GM18867 (cell line): Measurements from ENCODE around the gene OXA1L.
"Not testable (repeated sequence)": the region's sequence is repeated elsewhere in the genome, so short reads cannot be mapped to it uniquely, and the experiment has no call there.

ENCODE experiments used
- ATAC-seq: cut with Tn5 transposase; IDR thresholded peaks from one replicate; pipeline ENCODE4 v1.9.1; 2021; ENCODE audit warnings: mild to moderate bottlenecking, moderate library complexity; ENCODE audit not compliant: unreplicated experiment

Gene OXA1L

DNA sequence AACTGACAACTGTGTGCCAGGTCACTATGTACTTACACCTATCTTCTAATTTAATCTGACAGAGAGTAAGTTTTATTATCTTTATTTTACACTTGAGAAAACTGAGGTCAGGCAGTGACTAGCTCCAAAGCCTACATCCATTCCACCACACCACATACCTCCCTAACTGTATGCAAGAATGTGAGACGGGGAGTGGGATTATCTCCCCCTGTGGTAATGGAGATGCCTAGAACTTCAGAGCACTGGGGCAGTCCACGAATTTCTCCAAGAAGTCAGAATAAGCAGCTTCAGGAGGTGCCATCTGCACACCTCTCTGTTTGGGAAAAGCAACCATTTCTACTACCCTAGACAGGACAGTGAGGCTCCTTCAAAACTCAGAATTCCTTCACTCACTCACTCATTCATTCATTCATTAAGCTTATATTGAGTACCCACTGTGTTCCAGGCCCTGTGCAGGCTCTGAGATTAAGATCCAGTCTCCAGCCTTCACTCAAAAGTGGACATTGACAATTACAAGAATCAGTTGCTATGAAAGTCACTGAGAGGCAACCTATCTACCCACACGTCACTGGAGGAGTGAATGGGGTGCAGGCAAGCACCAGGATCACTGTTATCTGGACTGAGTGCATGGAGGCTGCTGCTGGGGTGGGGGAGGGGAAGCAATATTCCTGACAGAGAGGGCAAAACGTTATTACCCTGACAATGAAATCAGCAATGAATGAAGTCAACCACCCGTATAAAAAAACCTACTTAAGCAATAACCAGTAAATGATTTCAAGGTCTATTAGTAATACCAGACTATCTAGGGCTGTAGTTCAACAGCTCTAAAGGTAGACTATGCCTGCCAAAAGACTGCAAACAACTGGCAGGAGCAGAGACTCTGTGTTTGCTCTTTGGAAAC lies 30.8 kb downstream of the OXA1L start:
- ATAC-seq: no peak

DNA sequence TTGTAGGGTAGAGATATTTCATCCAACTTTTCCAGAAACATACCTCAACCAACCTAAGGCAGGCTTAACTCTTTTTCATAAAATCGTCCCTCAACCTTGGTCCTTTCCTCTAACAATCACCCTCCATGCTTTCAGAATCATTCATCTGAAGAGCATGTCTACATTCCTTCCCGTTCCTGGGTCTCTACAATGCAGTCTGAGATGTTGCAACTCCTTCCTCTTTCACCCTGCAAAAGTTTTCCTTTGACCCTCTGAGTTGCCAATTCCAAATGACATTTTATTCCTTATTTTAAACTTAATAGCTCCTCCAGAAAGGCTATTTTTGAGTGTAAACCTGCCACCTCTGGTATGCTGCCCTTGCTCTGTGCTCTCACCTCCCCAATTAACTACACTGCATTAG lies 32.0 kb downstream of the OXA1L start:
- no peak for ATAC-seq

DNA sequence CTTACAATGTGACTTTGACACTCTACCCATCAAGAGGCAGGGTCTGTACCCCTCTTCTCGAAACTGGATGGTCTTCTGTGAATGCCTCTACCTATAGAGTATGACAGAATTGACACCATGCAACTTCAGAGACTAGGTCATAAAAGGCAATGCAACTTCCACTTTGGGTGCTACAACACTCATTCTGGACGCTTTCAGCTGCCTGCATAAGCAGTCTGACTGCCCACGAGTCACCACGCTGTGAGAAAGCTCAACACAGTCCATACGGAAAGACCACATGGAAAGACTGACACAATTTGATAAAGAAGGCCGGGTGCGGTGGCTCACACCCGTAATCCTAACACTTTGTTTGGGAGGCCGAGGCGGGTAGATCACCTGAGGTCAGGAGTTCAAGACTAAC lies 33.9 kb downstream of the OXA1L start:
- ATAC-seq: no peak

DNA sequence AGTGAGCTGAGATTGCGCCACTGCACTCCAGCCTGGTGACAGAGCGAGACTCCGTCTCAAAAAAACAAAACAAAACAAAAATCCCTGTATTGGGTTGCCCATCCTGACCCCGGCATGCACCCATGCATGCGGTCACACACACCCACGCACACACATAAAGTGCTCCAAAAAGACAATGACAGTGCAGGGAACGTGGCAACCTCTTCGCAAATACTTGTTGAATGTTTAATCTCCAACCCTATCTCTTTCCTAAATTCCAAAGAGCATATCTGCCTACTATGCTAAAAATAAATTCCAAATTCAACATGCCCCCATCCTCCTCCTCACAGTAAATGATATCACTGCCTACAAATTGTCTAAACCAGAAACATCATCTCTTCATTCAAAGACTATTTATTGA lies 35.2 kb downstream of the OXA1L start:
- ATAC-seq: no peak

DNA sequence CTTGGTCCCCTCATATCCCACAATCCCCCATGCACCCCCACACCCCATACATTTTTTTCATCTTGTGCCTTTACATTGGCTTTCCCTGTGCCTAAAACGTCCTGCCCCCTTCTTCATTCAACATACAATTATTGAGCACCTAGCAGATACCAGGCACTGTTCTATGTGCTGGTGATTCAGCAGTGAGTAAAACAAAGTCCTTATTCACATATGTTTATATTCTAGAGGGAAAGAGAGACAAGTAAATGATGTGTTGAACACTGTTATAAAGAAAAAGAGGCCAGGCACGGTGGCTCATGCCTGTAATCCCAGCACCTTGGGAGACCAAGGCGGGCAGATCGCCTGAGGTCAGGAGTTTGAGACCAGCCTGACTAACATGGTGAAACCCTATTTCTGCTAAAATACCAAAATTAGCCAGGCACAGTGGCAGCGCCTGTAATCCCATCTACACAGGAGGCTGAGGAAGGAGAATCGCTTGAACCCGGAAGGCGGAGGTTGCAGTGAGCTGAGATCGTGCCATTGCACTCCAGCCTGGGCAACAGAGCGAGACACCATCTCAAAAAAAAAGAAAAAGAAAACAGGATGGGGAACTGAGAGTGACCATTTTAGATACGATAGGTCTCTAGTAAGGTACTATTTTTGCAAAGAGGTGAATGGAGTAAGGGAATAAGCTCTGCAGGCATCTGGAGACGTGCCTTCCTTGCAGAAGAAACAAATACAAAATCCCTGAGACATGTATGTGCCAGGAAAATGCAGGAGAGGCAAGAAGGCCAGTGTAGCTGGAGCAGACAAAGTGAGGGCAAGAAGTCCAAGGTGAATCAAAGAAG lies 36.6 kb downstream of the OXA1L start:
- ATAC-seq: no peak

DNA sequence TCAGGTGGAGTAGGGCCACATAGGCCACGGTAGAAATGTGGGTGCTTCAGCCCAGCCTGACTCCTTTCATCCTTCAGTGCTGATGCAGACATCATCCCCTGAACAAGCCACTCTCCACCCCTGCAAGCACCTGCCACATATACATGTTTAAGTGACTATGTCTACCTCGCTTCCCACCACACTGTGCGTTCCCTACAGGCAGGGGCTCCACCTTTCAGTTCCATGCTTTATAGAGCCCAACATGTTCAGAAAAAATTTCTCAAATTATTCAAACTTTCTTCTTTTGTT lies 37.1 kb downstream of the OXA1L start:
- ATAC-seq: no peak

DNA sequence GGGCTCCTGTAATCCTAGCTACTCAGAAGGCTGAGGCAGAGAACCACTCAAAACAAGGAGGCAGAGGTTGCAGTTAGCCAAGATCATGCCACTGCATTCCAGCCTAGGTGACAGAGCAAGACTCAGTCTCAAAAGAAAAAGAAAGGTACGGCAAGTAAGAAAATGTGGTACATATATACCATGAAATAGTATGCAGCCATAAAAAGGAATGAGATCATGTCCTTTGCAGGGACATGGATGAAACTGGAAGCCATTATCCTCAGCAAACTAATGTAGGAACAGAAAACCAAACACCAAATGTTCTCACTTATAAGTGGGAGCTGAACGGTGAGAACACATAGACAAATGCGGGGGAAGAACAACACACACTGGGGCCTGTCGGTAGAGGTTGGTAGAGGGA lies 38.7 kb downstream of the OXA1L start:
- ATAC-seq: not testable (repeated sequence)

DNA sequence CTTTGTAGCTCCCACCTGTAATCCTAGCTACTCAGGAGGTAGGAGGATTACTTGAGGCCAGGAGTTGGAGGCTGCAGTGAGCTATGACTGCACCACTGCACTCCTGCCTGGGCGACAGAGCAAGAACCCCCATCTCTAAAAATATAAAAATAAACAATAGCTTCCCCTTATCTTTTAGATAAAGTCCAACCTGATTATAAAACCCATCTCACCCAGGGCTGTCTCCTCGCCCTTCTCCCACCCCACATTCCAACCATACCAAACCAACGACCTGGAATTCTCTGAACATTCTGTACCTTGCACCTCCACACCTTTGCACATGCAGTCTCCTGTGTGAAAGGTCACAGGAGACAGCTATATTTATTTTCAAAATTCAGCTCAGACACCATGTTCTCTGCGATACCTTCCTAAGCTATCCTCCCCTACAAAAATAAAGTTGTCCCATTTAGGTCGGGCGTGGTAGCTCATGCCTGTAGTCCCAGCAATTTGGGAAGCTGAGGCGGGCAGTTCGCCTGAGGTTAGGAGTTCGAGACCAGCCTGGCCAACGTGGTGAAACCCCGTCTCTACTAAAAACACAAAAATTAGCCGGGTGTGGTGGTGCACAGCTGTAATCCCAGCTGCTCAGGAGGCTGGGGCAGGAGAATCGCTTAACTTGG lies 41.1 kb downstream of the OXA1L start:
- no peak for ATAC-seq

DNA sequence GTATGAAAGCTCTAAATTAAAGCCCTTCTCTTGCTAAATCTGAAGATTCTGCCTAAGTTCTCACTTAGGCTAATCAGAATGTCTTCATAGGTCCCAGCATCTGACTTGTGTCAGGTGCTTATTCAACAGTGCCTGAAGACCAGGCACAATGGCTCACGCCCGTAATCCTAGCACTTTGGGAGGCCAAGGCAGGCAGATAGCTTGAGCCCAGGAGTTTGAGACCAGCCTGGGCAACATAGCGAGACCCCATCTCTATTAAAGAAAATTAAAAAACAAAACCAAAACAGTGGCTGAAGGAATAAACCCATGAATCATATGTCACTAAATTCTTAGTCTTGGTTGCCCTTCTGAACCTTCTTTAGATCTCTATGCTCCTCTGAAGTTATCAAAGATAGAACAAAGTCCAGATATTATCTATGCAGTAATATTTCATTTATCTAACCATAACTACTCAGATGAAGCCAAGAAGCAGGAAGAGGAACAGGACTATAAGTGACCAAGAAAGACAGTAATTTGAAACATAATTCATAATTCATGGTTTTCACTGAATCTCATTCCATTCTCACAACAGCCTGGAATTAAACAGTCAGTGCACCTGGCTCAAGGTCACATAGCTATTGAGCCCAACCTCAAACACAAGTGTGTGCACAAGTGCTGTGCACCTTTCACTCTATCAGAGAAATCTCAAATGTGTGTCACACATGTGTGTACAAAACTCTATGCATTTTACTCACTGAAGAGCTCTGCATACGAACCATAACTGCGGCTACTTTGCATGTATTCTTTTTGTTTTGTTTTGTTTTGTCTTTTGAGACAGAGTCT lies 42.1 kb downstream of the OXA1L start:
- ATAC-seq: no peak

DNA sequence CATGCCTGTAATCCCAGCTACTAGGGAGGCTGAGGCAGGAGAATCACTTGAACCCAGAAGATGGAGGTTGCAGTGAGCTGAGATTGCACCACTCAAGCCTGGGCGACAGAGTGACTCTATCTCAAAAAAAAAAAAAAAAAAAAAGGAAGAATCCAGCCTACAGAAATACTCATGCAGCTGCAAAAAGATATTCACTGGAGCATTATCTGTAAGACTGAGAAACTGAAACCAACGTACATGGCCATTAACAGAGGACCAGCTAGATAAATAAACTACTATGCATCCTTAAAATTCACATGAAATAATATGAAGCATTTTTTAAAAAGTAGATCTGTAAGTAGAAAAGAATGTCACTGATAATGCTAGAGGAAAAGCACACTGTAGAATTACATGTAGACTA lies 45.2 kb downstream of the OXA1L start:
- ATAC-seq: no peak

DNA sequence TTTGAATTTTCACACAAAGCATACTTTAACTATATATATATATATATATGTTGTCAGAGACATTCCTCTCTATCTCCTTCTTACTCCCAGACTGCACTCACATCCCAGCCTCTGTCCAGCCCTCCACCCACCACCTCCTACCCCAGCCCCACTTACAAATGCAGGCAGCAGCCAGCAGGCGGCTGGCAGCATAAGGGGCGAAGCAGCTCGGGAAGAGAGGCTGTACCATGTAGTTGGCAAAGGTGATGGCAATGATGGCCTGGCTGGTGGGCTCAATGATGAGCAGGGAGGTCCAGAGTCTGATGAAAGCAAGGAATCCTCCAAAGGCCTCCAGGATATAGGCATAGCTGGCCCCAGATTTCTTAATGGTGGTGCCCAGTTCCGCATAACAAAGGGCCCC lies 46.3 kb downstream of the OXA1L start:
- no peak for ATAC-seq

DNA sequence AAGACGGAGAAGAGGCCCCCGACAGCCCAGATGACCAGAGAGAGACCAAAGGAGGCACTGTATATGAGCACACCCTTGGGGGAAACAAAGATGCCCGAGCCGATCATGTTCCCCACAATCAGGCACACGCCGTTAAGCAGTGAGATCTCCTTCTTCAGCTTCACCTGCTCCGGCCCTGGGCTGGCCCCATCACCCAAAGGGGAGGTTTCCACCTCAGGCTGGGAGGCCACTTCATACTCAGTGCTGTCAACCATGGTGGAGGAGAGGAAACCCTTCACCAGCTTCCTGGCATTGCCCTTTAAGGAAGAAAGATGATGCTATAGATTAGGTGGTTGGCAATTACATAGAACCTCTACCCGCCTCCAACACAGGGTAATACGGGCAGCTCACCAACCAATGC lies 46.7 kb downstream of the OXA1L start:
- no peak for ATAC-seq

DNA sequence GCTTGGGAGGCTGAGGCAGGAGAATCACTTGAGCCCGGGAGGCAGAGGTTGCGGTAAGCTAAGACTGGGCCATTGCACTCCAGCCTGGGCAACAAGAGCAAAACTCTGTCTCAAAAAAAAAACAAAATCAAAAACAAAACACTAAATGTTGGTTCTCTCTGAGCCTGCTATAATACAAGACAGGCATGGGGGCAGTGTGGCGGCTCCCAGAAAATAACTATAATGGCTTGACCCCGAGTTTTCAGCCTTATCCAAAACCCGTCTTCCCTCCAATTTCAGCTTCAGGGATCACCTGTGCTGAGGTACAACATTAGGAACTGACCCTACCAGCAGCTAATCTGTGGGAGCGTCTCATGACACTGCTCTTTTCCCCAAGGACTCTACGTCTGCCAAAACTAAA lies 47.9 kb downstream of the OXA1L start:
- ATAC-seq: no peak

DNA sequence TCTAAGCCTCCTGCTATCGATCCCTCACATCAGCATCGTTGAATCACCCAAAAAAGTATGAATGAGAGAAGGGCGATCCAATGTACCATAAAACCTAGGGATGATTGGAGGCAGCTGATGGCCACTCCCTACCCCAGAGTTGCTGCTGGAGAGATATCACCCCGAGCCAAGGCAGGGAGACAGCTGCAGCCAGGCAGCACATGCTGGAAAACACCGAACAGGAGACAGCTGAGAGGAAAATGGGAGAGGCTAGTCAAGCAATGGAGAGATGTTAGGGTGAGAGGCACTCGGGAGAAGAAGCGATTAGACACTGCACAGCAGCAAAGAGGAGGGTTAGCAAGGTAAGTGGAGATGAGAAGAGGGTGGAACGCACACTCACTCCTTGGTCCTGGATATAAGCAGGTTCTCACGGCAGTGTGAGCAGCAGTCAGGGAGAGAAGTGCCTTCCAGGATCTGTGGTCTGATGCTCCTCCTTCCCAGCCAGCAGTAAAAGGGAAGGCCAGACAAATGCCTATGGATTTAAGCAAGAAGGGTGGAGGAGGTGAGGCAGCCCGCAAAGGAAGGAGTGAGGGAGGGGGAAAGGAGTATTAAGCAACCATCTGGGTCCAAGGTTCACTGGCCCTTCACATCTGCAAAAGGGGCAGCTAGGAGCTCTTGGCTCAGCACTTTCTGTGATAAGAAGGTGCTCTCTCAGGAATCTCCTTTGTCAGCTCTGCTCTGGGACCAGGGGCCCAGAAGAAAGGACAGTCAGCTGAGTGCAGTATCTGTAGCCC lies 48.6 kb downstream of the OXA1L start, which contains the start of gene SLC7A7:
SLC7A7 (minus strand) TSS at position 495 of the 773 bp plus-strand sequence. CDS start 2,037 bp downstream, outside the sequence.
- ATAC-seq: peak; percentile 3

DNA sequence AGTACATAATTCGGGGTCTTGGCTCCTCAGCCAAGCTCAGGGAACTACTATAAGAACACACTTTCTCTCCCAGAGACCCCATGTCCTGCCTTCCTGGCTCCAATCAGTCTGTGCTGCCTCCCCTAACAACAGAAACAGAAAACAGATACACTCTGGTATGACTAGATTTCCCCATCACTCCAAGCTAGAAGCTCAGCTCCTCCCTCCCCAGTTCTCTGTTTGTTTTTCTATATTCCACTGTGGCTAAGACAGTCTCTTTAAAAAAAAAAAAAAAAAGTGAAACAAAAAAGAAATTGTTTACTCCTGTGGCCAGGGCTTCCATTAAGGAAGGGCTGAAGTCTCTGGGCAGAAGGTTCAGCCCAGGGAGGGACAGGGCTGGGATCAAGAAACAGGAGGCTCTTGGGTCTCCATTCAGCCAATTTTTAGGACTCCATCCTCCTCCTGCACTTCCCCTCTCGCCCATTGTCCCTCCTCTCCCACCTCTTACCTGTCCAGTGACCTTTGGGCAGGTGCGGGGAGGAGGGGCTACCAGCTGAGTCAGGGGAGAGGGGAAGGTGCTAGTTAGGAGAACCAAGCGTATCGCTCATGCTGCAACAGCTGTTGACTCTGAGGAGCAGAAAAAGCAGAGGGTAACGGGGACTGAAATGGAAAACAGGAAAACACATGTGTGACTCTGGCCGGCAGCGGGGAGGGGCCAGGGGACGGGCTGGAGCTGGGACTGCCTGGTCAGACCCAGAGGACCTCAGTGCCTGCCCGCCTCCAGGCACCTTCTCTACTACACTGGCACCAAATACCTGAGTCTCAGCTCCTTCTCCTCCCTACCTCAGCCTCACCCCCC lies 52.9 kb downstream of the OXA1L start:
- no peak for ATAC-seq

DNA sequence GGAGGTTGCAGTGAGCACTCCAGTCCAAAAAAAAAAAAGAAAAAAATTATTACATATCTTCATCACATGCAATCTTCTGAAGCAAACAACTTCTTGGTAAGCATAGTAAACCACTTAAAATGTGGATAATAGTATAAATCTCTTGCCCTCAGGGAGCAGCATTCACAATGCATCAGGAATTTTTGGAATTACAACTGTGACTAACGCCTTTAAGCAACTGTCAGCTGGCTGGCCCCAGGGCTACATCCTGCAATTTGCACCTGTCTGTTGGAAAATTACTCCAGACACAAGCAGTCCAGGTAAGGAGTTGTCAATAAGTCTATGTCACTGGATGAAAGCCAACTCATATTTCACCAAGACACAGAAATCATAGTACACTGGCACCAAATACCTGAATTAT lies 54.2 kb downstream of the OXA1L start:
- no peak for ATAC-seq

DNA sequence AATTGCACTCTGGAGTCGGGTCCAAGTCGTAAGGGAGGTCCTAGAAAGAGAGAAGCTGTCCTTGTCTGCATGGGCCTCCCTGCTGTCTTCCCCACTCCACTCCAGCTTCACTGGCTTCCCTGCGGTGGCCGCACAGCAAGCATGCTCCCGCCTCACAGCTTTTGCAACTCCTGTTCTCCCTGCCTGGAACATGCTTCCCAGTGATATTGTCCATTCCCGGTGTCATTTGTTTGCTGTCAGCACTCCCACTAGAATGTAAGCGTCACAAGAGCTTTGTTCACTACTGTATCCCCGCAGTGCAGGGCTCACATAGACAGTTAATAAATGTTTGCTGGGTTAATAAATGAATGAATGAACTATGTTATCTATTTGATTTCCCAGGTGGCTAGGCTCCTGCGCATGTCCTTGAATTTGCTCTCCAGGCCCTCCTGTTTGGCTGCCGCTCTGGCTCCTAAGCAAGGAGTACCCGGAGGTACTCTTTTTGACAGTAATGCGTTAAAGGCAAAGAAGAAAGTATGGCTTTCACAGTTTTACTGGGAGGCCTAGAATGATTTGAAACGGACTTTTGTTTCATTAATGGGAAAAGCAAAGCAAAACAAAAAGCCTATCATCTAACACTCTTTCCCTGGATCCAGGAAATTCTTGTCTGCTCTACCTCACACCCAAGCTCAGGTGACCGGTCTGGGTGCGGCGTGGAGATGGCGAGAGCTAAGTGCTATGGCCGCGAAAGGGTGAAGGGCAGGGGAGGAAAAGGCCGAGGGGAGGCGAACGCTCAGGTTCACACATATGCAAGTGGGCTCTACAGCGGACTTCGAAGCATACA lies 54.9 kb downstream of the OXA1L start:
- ATAC-seq: no peak

DNA sequence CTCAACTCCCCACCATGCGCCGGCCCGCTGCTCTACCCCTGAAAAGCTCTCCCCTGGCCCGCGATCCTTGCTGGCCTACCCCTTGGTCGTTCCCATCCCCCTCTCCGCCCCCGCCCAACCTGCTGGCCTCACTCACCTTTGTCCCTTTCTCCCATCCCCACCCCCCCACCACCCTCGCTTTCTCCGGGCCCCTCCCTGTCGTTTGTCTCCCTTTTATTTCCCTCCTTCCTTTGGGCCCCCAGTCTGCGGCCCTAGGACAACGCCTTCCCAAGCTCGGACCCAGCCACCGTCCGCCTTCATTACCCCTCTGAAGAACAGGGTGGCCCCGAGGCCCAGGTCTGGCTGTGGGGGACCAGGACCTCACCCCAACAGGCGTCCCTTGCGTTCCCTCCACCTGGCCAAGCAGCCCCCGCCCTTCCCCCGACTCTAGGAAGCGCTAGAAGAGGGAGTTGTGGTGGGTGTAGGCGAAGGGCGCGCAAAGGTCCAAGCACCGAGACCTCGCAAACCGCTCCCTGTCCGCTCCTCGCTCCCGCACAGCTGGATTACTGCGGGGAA lies 55.6 kb downstream of the OXA1L start:
- no peak for ATAC-seq
